Measurements from ENCODE around the gene SCG3.
A peak's percentile ranks its signal among the peaks of the same experiment; 100 is the strongest.

SCG3 gene

GRCh38 chr15:51731549-51732267, 50.4 kb downstream of the SCG3 start:
- DNase-seq = peak; percentile 69

GRCh38 chr15:51732646-51733045, 51.3 kb downstream of the SCG3 start:
- no peak for DNase-seq

- DNase-seq = peak; percentile 56
Observed at GRCh38 chr15:51735228-51736010, 54.1 kb downstream of the SCG3 start.

GRCh38 chr15:51736069-51736468, 54.8 kb downstream of the SCG3 start:
- peak; percentile 73 for DNase-seq

- peak; percentile 70 for DNase-seq
Observed at GRCh38 chr15:51736751-51737521, 55.6 kb downstream of the SCG3 start.

- peak; percentile 69 for DNase-seq
Observed at GRCh38 chr15:51737522-51738305, 56.4 kb downstream of the SCG3 start, which contains the start of gene LYSMD2. Gene LYSMD2 (minus strand): TSS chr15:51737655. CDS start chr15:51737622, 33 bp downstream.

- no peak for DNase-seq
Observed at GRCh38 chr15:51738553-51738952, 57.2 kb downstream of the SCG3 start.

- DNase-seq = no peak
Observed at GRCh38 chr15:51739061-51739712, 57.9 kb downstream of the SCG3 start.

- DNase-seq = no peak
Observed at GRCh38 chr15:51749307-51749706, 68.0 kb downstream of the SCG3 start.

- DNase-seq = no peak
Observed at GRCh38 chr15:51750186-51750585, 68.9 kb downstream of the SCG3 start.

- peak; percentile 57 for DNase-seq
Observed at GRCh38 chr15:51750792-51751696, 69.7 kb downstream of the SCG3 start, which contains the start of gene TMOD2. Gene TMOD2 (plus strand): TSS chr15:51751597. CDS start chr15:51766442, 14,845 bp downstream.

- DNase-seq = peak; percentile 29
Observed at GRCh38 chr15:51751697-51752683, 70.7 kb downstream of the SCG3 start.

GRCh38 chr15:51752888-51753287, 71.6 kb downstream of the SCG3 start:
- no peak for DNase-seq

- DNase-seq = no peak
Observed at GRCh38 chr15:51754267-51754666, 73.0 kb downstream of the SCG3 start.

GRCh38 chr15:51755790-51756189, 74.5 kb downstream of the SCG3 start:
- DNase-seq = no peak

- DNase-seq = no peak
Observed at GRCh38 chr15:51756482-51756881, 75.2 kb downstream of the SCG3 start.

GRCh38 chr15:51757450-51757849, 76.1 kb downstream of the SCG3 start:
- no peak for DNase-seq

GRCh38 chr15:51758645-51759044, 77.3 kb downstream of the SCG3 start:
- no peak for DNase-seq

GRCh38 chr15:51759557-51760070, 78.3 kb downstream of the SCG3 start:
- peak; percentile 28 for DNase-seq
